ENCODE data around the gene PHLDB2. TPM values are rescaled to one million over a fixed set of nuclear protein-coding genes. Genes with fewer than 3 reads are reported as not detected.
A peak's percentile ranks its signal among the peaks of the same experiment; 100 is the strongest.

Gene PHLDB2
- total RNA-seq, 1 donor from 2014 or later, result 2.5 TPM

GRCh38 chr3:111998636-111999483 lies 139.8 kb downstream of the PHLDB2 start, which contains the start of gene TAGLN3:
Gene TAGLN3, plus strand, starts transcription at chr3:111998922. Its CDS starts 501 bp downstream, at chr3:111999423.
- H3K36me3 Mint-ChIP-seq (ENCODE audit: low read depth), result peaks cover 8% of the 10 kb centered on the region

GRCh38 chr3:111999484-112000324 lies 140.6 kb downstream of the PHLDB2 start:
- no peak for TF ChIP-seq CTCF (IDR thresholded peaks at IDR 0.05)
- no peak for ATAC-seq (ENCODE audit: low read depth)
- DNase-seq, result no peak
- peaks cover 5% of the 10 kb centered on the region for H3K36me3 Mint-ChIP-seq (ENCODE audit: low read depth)
- POLR2A ChIA-PET, result interaction anchor here (0.5 to 1.5 kb wide), 5 partner anchors 11 to 333 kb away, joined by 3 to 5 read pairs (median 4); partner anchors contain the start of gene ABHD10
- H3K27ac Mint-ChIP-seq, result no peak overlapping the region
- intact Hi-C loops (cut with micrococcal nuclease), result no loop called here
- H3K4me1 Mint-ChIP-seq, result peaks cover 15% of the 10 kb centered on the region
- H3K27me3 Mint-ChIP-seq, result peaks cover 8% of the 10 kb centered on the region
- H3K9me3 Mint-ChIP-seq, result no peaks in the 10 kb centered on the region
- peak overlapping the region; percentile 86 for H3K4me3 Mint-ChIP-seq
- CTCF ChIA-PET, result interaction anchor here (0.7 to 3.1 kb wide), 5 partner anchors 10 to 32 kb away, joined by 3 to 20 read pairs (median 4); no protein-coding TSS in a partner anchor

More at GRCh38 chr3:111998636-111999483, 139.8 kb downstream of the PHLDB2 start, which contains the start of gene TAGLN3:
- ChIA-PET CTCF (interaction anchor here (0.7 to 3.1 kb wide), 2 partner anchors 10 to 15 kb away, joined by 3 to 20 read pairs; no protein-coding TSS in a partner anchor), POLR2A (interaction anchor here (0.6 to 1.5 kb wide), 4 partner anchors 10 to 330 kb away, joined by 3 to 5 read pairs (median 4); partner anchors contain the start of gene ABHD10)
- intact Hi-C loops (cut with micrococcal nuclease), result no loop called here
- Mint-ChIP-seq H3K27ac (no peak within 1 kb of the TSS), H3K4me1 (peaks cover 15% of the 10 kb centered on the region), H3K4me3 (peak within 1 kb of the TSS; percentile 86), H3K9me3 (no peaks in the 10 kb centered on the region), H3K27me3 (peaks cover 8% of the 10 kb centered on the region)
- peak; percentile 21 for DNase-seq
- peak; percentile 79 for ATAC-seq (ENCODE audit: low read depth)
- no peak for TF ChIP-seq CTCF (IDR thresholded peaks at IDR 0.05)

- Mint-ChIP-seq H3K4me1 (peaks cover 15% of the 10 kb centered on the region), H3K27ac (no peak overlapping the region), H3K27me3 (peaks cover 8% of the 10 kb centered on the region), H3K4me3 (no peak overlapping the region), H3K9me3 (no peaks in the 10 kb centered on the region), H3K36me3 (ENCODE audit: low read depth) (peaks cover under 1% of the 10 kb centered on the region)
- ChIA-PET CTCF (interaction anchor here (0.7 to 1.7 kb wide), 4 partner anchors 11 to 284 kb away, joined by 3 to 6 read pairs (median 4); no protein-coding TSS in a partner anchor), POLR2A (interaction anchor here (0.5 kb wide), 1 partner anchor 334 kb away, joined by 3 read pairs; no protein-coding TSS in a partner anchor)
- ATAC-seq (ENCODE audit: low read depth) (no peak), DNase-seq (no peak)
- intact Hi-C loops (cut with micrococcal nuclease), result no loop called here
- TF ChIP-seq CTCF (IDR thresholded peaks at IDR 0.05), result no peak
These were observed 141.3 kb downstream of the PHLDB2 start for GRCh38 chr3:112000367-112000771.

- H3K36me3 Mint-ChIP-seq (ENCODE audit: low read depth), result no peaks in the 10 kb centered on the region
- no peaks in the 10 kb centered on the region for H3K9me3 Mint-ChIP-seq
- ChIA-PET CTCF (interaction anchor here (0.7 to 1.7 kb wide), 4 partner anchors 12 to 285 kb away, joined by 3 to 6 read pairs (median 4); no protein-coding TSS in a partner anchor), POLR2A (no interaction called here)
- intact Hi-C loops (cut with micrococcal nuclease), result no loop called here
- no peak for TF ChIP-seq CTCF (IDR thresholded peaks at IDR 0.05)
- peaks cover 15% of the 10 kb centered on the region for H3K4me1 Mint-ChIP-seq
- no peak overlapping the region for H3K27ac Mint-ChIP-seq
- no peak for ATAC-seq (ENCODE audit: low read depth)
- no peak overlapping the region for H3K4me3 Mint-ChIP-seq
- DNase-seq, result no peak
- peaks cover 8% of the 10 kb centered on the region for H3K27me3 Mint-ChIP-seq
These were observed 141.9 kb downstream of the PHLDB2 start for GRCh38 chr3:112000966-112001365.
